IMR-90 (cell line): Measurements from ENCODE around the gene SFTPD. TPM values are rescaled to one million over a fixed set of nuclear protein-coding genes. Genes with fewer than 3 reads are reported as not detected.

Experiments
- ATAC-seq: fragments of 200-7000 bp; cut with Tn5 transposase; 2 replicates; pipeline ENCODE4 v1.9.1; 2020; ENCODE audit warnings: low read depth, mild to moderate bottlenecking, moderate library complexity
- BruUV-seq: library from RNA; stranded (reverse); fragments of 400-500 nt; replicated peaks from 2 replicates; lab custom pipeline; 2021; lab: Mats Ljungman, UMichigan
- CTCF ChIA-PET: fragments of 300-600 bp; formaldehyde crosslinking; extraction: SDS; loops from one replicate; lab custom pipeline; 2021; ENCODE audit warnings: antibody characterized with exemption; lab: Yijun Ruan, JAX
- POLR2A ChIA-PET: fragments of 300-600 bp; sonication (Branson Sonifier 250); formaldehyde crosslinking; loops from one replicate; lab custom pipeline; 2022; ENCODE audit warnings: antibody characterized with exemption; ENCODE audit not compliant: unreplicated experiment; lab: Charles Lee
- DNase-seq: peaks from one replicate; pipeline ENCODE4 v3.0.0; 2013
- H2AFZ ChIP-seq: replicated peaks from 2 replicates; pipeline ENCODE3; 2013; ENCODE audit warnings: low read length, mild to moderate bottlenecking; ENCODE audit not compliant: poor library complexity
- H2AK5ac ChIP-seq: 2 replicates; pipeline ENCODE4 v1.6.1; 2013; ENCODE audit warnings: low read depth, low read length, inconsistent platforms
- H2AK9ac ChIP-seq: replicated peaks from 2 replicates; pipeline ENCODE3; 2013; ENCODE audit warnings: mild to moderate bottlenecking, low read depth, low read length, moderate library complexity; ENCODE audit not compliant: poor library complexity
- H2BK120ac ChIP-seq: 2 replicates; pipeline ENCODE4 v1.6.1; 2013; ENCODE audit warnings: low read depth, low read length, inconsistent platforms
- H2BK15ac ChIP-seq: 3 replicates; pipeline ENCODE4 v1.6.1; 2013; ENCODE audit warnings: low read depth, low read length, inconsistent platforms
- H2BK20ac ChIP-seq: 2 replicates; pipeline ENCODE4 v1.6.1; 2013; ENCODE audit warnings: low read depth, mild to moderate bottlenecking, inconsistent platforms, low read length, moderate library complexity
- H2BK5ac ChIP-seq: 2 replicates; pipeline ENCODE4 v1.6.1; 2013; ENCODE audit warnings: mild to moderate bottlenecking, low read depth, low read length, inconsistent platforms; ENCODE audit not compliant: poor library complexity, severe bottlenecking
- H3K14ac ChIP-seq: replicated peaks from 2 replicates; pipeline ENCODE4 v1.6.1; 2013; ENCODE audit warnings: low read depth, low read length, inconsistent platforms
- H3K18ac ChIP-seq: 2 replicates; pipeline ENCODE4 v1.6.1; 2013; ENCODE audit warnings: low read depth, low read length, control low read depth
- H3K23ac ChIP-seq: 2 replicates; pipeline ENCODE4 v1.6.1; 2013; ENCODE audit warnings: low read depth, low read length, inconsistent platforms
- H3K27ac ChIP-seq: 2 replicates; pipeline ENCODE4 v1.5.1; 2013; ENCODE audit warnings: mild to moderate bottlenecking, control low read depth, low read length; ENCODE audit not compliant: insufficient read depth
- H3K27me3 ChIP-seq: 2 replicates; pipeline ENCODE4 v1.6.1; 2013; ENCODE audit warnings: low read length; ENCODE audit not compliant: control insufficient read depth, insufficient read depth
- H3K36me3 ChIP-seq: 2 replicates; pipeline ENCODE4 v1.6.1; 2013; ENCODE audit warnings: low read length, mixed read lengths; ENCODE audit not compliant: control insufficient read depth, insufficient read depth
- H3K4ac ChIP-seq: 2 replicates; pipeline ENCODE4 v1.6.1; 2013; ENCODE audit warnings: low read depth, low read length, inconsistent platforms
- H3K4me1 ChIP-seq: 2 replicates; pipeline ENCODE4 v1.6.1; 2013; ENCODE audit warnings: low read length, mixed read lengths; ENCODE audit not compliant: control insufficient read depth, insufficient read depth
- H3K4me2 ChIP-seq: 2 replicates; pipeline ENCODE4 v1.6.1; 2013; ENCODE audit warnings: low read depth, mild to moderate bottlenecking, control low read depth, low read length, moderate library complexity
- H3K4me3 ChIP-seq: 2 replicates; pipeline ENCODE4 v1.5.1; 2013; ENCODE audit warnings: low read depth, mild to moderate bottlenecking, control low read depth, low read length, moderate library complexity; ENCODE audit not compliant: insufficient read depth
- H3K56ac ChIP-seq: 2 replicates; pipeline ENCODE4 v1.6.1; 2013; ENCODE audit warnings: low read length, inconsistent platforms; ENCODE audit not compliant: insufficient read depth; ENCODE audit errors: extremely low read depth
- H3K79me1 ChIP-seq, 2 experiments: 2 replicates each; pipeline ENCODE4 v1.6.1; 2013; ENCODE audit warnings: low read length in 2 of 2, inconsistent platforms in 1 of 2, low read depth in 1 of 2
- H3K9ac ChIP-seq: 2 replicates; pipeline ENCODE4 v1.6.1; 2013; ENCODE audit warnings: low read depth, low read length, control low read depth
- H3K9me1 ChIP-seq: 2 replicates; pipeline ENCODE4 v1.6.1; 2013; ENCODE audit warnings: low read length, inconsistent platforms; ENCODE audit not compliant: insufficient read depth
- H3K9me3 ChIP-seq: 2 replicates; pipeline ENCODE4 v1.6.1; 2013; ENCODE audit warnings: low read length; ENCODE audit not compliant: control insufficient read depth, insufficient read depth
- H4K20me1 ChIP-seq: 2 replicates; pipeline ENCODE4 v1.6.1; 2013; ENCODE audit warnings: low read length, inconsistent platforms; ENCODE audit not compliant: insufficient read depth
- H4K5ac ChIP-seq: 2 replicates; pipeline ENCODE4 v1.6.1; 2013; ENCODE audit warnings: mild to moderate bottlenecking, low read depth, low read length, control low read depth
- H4K8ac ChIP-seq, 2 experiments: 2 replicates each; pipeline ENCODE4 v1.6.1; 2013; ENCODE audit warnings: low read depth in 2 of 2, low read length in 2 of 2, control low read depth in 1 of 2, inconsistent platforms in 1 of 2
- H4K91ac ChIP-seq: 2 replicates; pipeline ENCODE4 v1.6.1; 2013; ENCODE audit warnings: low read depth, low read length, inconsistent platforms; ENCODE audit not compliant: insufficient read depth
- BHLHE40 ChIP-seq: fragments of 150-350 bp; IDR thresholded peaks from 2 replicates; pipeline ENCODE4 v1.6.1; 2016; ENCODE audit warnings: mild to moderate bottlenecking, low read depth, low read length
- CEBPB ChIP-seq: IDR thresholded peaks from 2 replicates; pipeline ENCODE4 v1.6.1; 2012; ENCODE audit warnings: low read depth, low read length, improper control_type of control experiment
- CHD1 ChIP-seq: IDR thresholded peaks from 2 replicates; pipeline ENCODE4 v1.6.1; 2012; ENCODE audit warnings: low read depth, low read length, improper control_type of control experiment
- MAFK ChIP-seq: IDR thresholded peaks from 2 replicates; pipeline ENCODE4 v1.6.1; 2012; ENCODE audit warnings: low read depth, low read length, improper control_type of control experiment
- MAZ ChIP-seq: IDR thresholded peaks from 2 replicates; pipeline ENCODE4 v1.6.1; 2012; ENCODE audit warnings: low read depth, mild to moderate bottlenecking, low read length, improper control_type of control experiment, moderate library complexity, borderline replicate concordance
- NFE2L2 ChIP-seq: fragments of 150-350 bp; IDR thresholded peaks from 2 replicates; pipeline ENCODE4 v1.6.1; 2016; ENCODE audit warnings: low read depth, mild to moderate bottlenecking, low read length
- POLR2A ChIP-seq: IDR thresholded peaks from 2 replicates; pipeline ENCODE4 v1.6.1; 2012; ENCODE audit warnings: mild to moderate bottlenecking, low read depth, low read length
- RAD21 ChIP-seq: IDR thresholded peaks from 2 replicates; pipeline ENCODE4 v1.6.1; 2012; ENCODE audit warnings: low read length, improper control_type of control experiment
- RCOR1 ChIP-seq: IDR thresholded peaks from 2 replicates; pipeline ENCODE4 v1.6.1; 2012; ENCODE audit warnings: mild to moderate bottlenecking, low read length, improper control_type of control experiment; ENCODE audit not compliant: insufficient replicate concordance
- RFX5 ChIP-seq: IDR thresholded peaks from 2 replicates; pipeline ENCODE4 v1.8.0; 2012; ENCODE audit warnings: low read depth, mild to moderate bottlenecking, low read length, moderate library complexity
- SMC3 ChIP-seq: fragments of 150-350 bp; IDR thresholded peaks from 2 replicates; pipeline ENCODE4 v1.6.1; 2016; ENCODE audit warnings: low read depth, mild to moderate bottlenecking, antibody characterized with exemption, low read length, moderate library complexity
- WGBS, 2 experiments: methylation state at CpG; one replicate each; pipeline versions ENCODE4 v1.1.5 to v1.1.7; 2013; ENCODE audit warnings: missing lambda C conversion rate in 2 of 2; ENCODE audit not compliant: insufficient read length in 1 of 2; ENCODE audit errors: extremely low coverage in 2 of 2; 5-methylcytosine and 5-hydroxymethylcytosine counted together
- dilution Hi-C: fragments of 300-500 bp; cut with HindIII; formaldehyde crosslinking; loops from one replicate; pipeline ENCODE4 v1.14.3; 2018; ENCODE audit warnings: low sequenced_read_pairs; ENCODE audit not compliant: unreplicated experiment
- in situ Hi-C: fragments of 300-500 bp; cut with MboI; formaldehyde crosslinking; loops from 3 replicates; pipeline ENCODE4 v1.14.3; 2019; ENCODE audit warnings: low sequenced_read_pairs, inconsistent platforms, mixed read lengths
- intact Hi-C: fragments of 100-400 bp; cut with micrococcal nuclease; formaldehyde crosslinking; loops from 2 replicates; pipeline ENCODE4 v1.10.0; 2022
- polyA plus RNA-seq, 3 experiments: library from polyadenylated mRNA; depleted of rRNA; stranded (reverse); fragments of >200 nt; gene quantifications; 2 replicates each; pipeline ENCODE4 v1.2.3, GENCODE V29; 2012; ENCODE audit warnings: low replicate concordance in 1 of 3
- total RNA-seq: library from RNA; depleted of rRNA; stranded (reverse); fragments of >200 nt; gene quantifications from 2 replicates; pipeline ENCODE4 v1.2.3, GENCODE V29; 2012
- TF ChIP-seq, protein P1 (sequence below): fragments of 150-350 bp; IDR thresholded peaks from 2 replicates; pipeline ENCODE4 v1.6.1; 2017; ENCODE audit warnings: mild to moderate bottlenecking, antibody characterized with exemption, low read length, low read depth
- TF ChIP-seq, protein P2 (sequence below): conservative IDR thresholded peaks from 2 replicates; pipeline ENCODE4 v1.5.1; 2012; ENCODE audit warnings: mild to moderate bottlenecking, low read depth, low read length, improper control_type of control experiment

The SFTPD gene
- total and polyA plus RNA-seq, 2 of the 4 experiments (the other 2 are of a cell fraction), result not detected

DNA sequence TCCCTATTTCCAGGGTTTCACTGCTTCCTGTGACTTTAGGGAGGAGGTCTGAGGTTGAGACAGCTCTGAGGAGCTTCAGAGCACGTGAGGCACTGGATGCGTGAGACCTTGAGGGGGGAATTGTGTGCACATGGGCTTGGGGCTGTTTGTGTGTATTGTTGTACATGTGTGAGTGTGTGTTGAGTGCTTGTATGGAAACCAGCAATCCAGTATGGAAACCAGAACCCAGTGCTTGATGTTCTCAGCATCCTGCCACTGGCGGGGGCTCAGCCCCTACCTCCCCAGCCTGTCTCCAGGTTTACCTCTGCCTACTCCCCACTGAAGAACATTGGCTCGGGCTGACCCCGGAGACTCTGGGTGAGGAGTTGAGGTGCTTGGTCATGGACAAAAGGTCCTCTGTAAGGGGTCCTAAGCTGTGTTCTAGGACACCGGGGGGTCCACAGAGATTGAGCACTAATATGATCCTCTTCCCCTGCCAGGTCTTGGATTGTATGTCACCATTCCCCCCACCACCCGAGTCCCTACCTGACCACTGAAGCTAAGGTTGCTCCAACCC lies 20.8 kb downstream of the SFTPD start:
- no peak overlapping the region for H3K4me3 ChIP-seq
- no peak overlapping the region for H4K5ac ChIP-seq
- no peaks in the 10 kb centered on the region for H4K20me1 ChIP-seq
- no CpG with 5 or more reads among the region's 7 CpGs for WGBS, 2 experiments
- no peak overlapping the region for H3K56ac ChIP-seq
- H3K4me1 ChIP-seq, result no peaks in the 10 kb centered on the region
- H3K14ac ChIP-seq, result no peak overlapping the region
- no TSS peak for BruUV-seq
- H2BK15ac ChIP-seq, result no peak overlapping the region
- no peak overlapping the region for H3K18ac ChIP-seq
- no peak overlapping the region for H2BK5ac ChIP-seq
- H3K9ac ChIP-seq, result no peak overlapping the region
- ATAC-seq (no peak), DNase-seq (no peak)
- no peak overlapping the region for H3K4me2 ChIP-seq
- in situ Hi-C loops (loop anchor here (10.0 kb wide), 1 partner anchor 553 kb away; no protein-coding TSS in a partner anchor), intact Hi-C loops (loop anchor here (2.0 kb wide), 1 partner anchor 149 kb away; no protein-coding TSS in a partner anchor), dilution Hi-C loops (no loop called here)
- H2AK5ac ChIP-seq, result no peak overlapping the region
- no peak overlapping the region for H3K23ac ChIP-seq
- no peak overlapping the region for H2BK120ac ChIP-seq
- TF ChIP-seq RCOR1 (no peak), RFX5 (no peak), POLR2A (no peak), RAD21 (no peak), CEBPB (no peak), SMC3 (no peak), CHD1 (no peak), NFE2L2 (no peak), MAZ (no peak), MAFK (no peak), BHLHE40 (no peak)
- TF ChIP-seq, protein P1, sequence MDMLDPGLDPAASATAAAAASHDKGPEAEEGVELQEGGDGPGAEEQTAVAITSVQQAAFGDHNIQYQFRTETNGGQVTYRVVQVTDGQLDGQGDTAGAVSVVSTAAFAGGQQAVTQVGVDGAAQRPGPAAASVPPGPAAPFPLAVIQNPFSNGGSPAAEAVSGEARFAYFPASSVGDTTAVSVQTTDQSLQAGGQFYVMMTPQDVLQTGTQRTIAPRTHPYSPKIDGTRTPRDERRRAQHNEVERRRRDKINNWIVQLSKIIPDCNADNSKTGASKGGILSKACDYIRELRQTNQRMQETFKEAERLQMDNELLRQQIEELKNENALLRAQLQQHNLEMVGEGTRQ, result no peak
- TF ChIP-seq, protein P2, sequence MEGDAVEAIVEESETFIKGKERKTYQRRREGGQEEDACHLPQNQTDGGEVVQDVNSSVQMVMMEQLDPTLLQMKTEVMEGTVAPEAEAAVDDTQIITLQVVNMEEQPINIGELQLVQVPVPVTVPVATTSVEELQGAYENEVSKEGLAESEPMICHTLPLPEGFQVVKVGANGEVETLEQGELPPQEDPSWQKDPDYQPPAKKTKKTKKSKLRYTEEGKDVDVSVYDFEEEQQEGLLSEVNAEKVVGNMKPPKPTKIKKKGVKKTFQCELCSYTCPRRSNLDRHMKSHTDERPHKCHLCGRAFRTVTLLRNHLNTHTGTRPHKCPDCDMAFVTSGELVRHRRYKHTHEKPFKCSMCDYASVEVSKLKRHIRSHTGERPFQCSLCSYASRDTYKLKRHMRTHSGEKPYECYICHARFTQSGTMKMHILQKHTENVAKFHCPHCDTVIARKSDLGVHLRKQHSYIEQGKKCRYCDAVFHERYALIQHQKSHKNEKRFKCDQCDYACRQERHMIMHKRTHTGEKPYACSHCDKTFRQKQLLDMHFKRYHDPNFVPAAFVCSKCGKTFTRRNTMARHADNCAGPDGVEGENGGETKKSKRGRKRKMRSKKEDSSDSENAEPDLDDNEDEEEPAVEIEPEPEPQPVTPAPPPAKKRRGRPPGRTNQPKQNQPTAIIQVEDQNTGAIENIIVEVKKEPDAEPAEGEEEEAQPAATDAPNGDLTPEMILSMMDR, result no peak
- no peaks in the 10 kb centered on the region for H3K9me1 ChIP-seq
- POLR2A ChIA-PET, result no interaction called here
- no peak overlapping the region for H2AFZ ChIP-seq
- no peaks in the 10 kb centered on the region for H3K36me3 ChIP-seq
- no peaks in the 10 kb centered on the region for H3K79me1 ChIP-seq
- H2AK9ac ChIP-seq, result no peak overlapping the region
- H2BK20ac ChIP-seq, result no peak overlapping the region
- no peak overlapping the region for H3K27ac ChIP-seq
- no peak overlapping the region for H3K4ac ChIP-seq
- no peaks in the 10 kb centered on the region for H3K9me3 ChIP-seq
- CTCF ChIA-PET, result interaction anchor here (0.6 kb wide), 1 partner anchor 553 kb away, joined by 3 read pairs; no protein-coding TSS in a partner anchor
- peaks cover 19% of the 10 kb centered on the region for H3K27me3 ChIP-seq
- H4K91ac ChIP-seq, result no peak overlapping the region
- H4K8ac ChIP-seq, result no peak overlapping the region
